GM12878 (cell line): ENCODE results near the gene SLC6A11. TPM values are rescaled to one million over a fixed set of nuclear protein-coding genes. Genes with fewer than 3 reads are reported as not detected.

Source experiments
- ATAC-seq: fragments of 200-7000 bp; cut with Tn5 transposase; 3 replicates; pipeline ENCODE4 v1.9.1; 2020; ENCODE audit warnings: mild to moderate bottlenecking, moderate library complexity
- BruUV-seq: library from RNA; stranded (reverse); fragments of 400-500 nt; replicated peaks from 2 replicates; lab custom pipeline; 2021; lab: Mats Ljungman, UMichigan
- CTCF ChIA-PET: fragments of 300-600 bp; sonication (Branson Sonifier 250); formaldehyde crosslinking; extraction: SDS; loops from one replicate; lab custom pipeline; 2021; ENCODE audit warnings: inconsistent platforms; lab: Yijun Ruan, JAX
- POLR2A ChIA-PET: fragments of 350-600 bp; formaldehyde crosslinking; extraction: SDS; loops from one replicate; lab custom pipeline; 2021; ENCODE audit warnings: inconsistent platforms; lab: Charles Lee
- RAD21 ChIA-PET: fragments of 300-600 bp; sonication (Branson Sonifier 250); formaldehyde crosslinking; loops from one replicate; lab custom pipeline; 2023; ENCODE audit warnings: antibody characterized with exemption; ENCODE audit not compliant: unreplicated experiment; lab: Charles Lee
- SMC1A ChIA-PET: fragments of 300-600 bp; sonication (Branson Sonifier 250); formaldehyde crosslinking; loops from one replicate; lab custom pipeline; 2023; ENCODE audit not compliant: unreplicated experiment, uncharacterized antibody; lab: Charles Lee
- DNase-seq: peaks from one replicate; pipeline ENCODE4 v3.0.0-alpha.2; 2011; ENCODE audit warnings: low read depth, low spot score
- FAIRE-seq: peaks from 3 replicates; lab custom pipeline; 2011; peaks lifted over from hg19 to GRCh38; lab: Jason Lieb, UNC
- H2AFZ ChIP-seq: 2 replicates; pipeline ENCODE4 v1.6.0; 2011; ENCODE audit warnings: low read depth, low read length, control low read depth; ENCODE audit not compliant: control insufficient read depth
- H3K27ac ChIP-seq: 2 replicates; pipeline ENCODE4 v1.5.1; 2011; ENCODE audit warnings: control low read depth; ENCODE audit not compliant: control insufficient read depth, insufficient read depth
- H3K27me3 ChIP-seq, 2 experiments: replicated peaks in 1 of 2; 2 replicates each; pipeline versions ENCODE4 v1.6.0 to v1.6.1; 2011; ENCODE audit warnings: low read length in 1 of 2; ENCODE audit not compliant: control insufficient read depth in 2 of 2, insufficient read depth in 2 of 2
- H3K36me3 ChIP-seq, 2 experiments: 2 replicates each; pipeline ENCODE4 v1.5.1; 2011; ENCODE audit warnings: low read length in 1 of 2; ENCODE audit not compliant: control insufficient read depth in 2 of 2, insufficient read depth in 2 of 2
- H3K4me1 ChIP-seq: 2 replicates; pipeline ENCODE4 v1.6.1; 2011; ENCODE audit warnings: mild to moderate bottlenecking, low read length, moderate library complexity, mixed read lengths; ENCODE audit not compliant: control insufficient read depth, insufficient read depth
- H3K4me2 ChIP-seq: 2 replicates; pipeline ENCODE4 v1.6.0; 2011; ENCODE audit warnings: control low read depth; ENCODE audit not compliant: control insufficient read depth, insufficient read depth
- H3K4me3 ChIP-seq: fragments of 200-600 bp; sonication (generic); 2 replicates; pipeline ENCODE4 v1.5.1; 2016
- H3K79me2 ChIP-seq: 2 replicates; pipeline ENCODE4 v1.6.0; 2011; ENCODE audit warnings: low read length; ENCODE audit not compliant: control insufficient read depth, insufficient read depth
- H3K9ac ChIP-seq: 2 replicates; pipeline ENCODE4 v1.8.0; 2011; ENCODE audit warnings: low read length, control low read depth, mixed read lengths; ENCODE audit not compliant: control insufficient read depth, insufficient read depth
- H3K9me3 ChIP-seq: replicated peaks from 3 replicates; pipeline ENCODE4 v1.5.1; 2011; ENCODE audit warnings: mild to moderate bottlenecking, low read length; ENCODE audit not compliant: control insufficient read depth, insufficient read depth
- H4K20me1 ChIP-seq: 2 replicates; pipeline ENCODE4 v1.6.0; 2011; ENCODE audit not compliant: control insufficient read depth, insufficient read depth
- BHLHE40 ChIP-seq, 2 experiments: fragments of 450-650 bp in 1 of 2; IDR thresholded peaks; 2 replicates each; pipeline ENCODE4 v1.6.1; 2011 to 2017; ENCODE audit warnings: low read depth in 2 of 2, borderline replicate concordance in 1 of 2, improper control_type of control experiment in 1 of 2, low read length in 1 of 2, mild to moderate bottlenecking in 1 of 2
- CEBPB ChIP-seq, 2 experiments: fragments of 150-350 bp in 1 of 2; IDR thresholded peaks; 2 replicates each; pipeline ENCODE4 v1.6.1; 2012 to 2014; ENCODE audit warnings: low read depth in 2 of 2, low read length in 2 of 2, borderline replicate concordance in 1 of 2, inconsistent platforms in 1 of 2
- CEBPZ ChIP-seq: fragments of 150-350 bp; IDR thresholded peaks from 2 replicates; pipeline ENCODE4 v1.6.1; 2016; ENCODE audit warnings: low read depth, low read length
- CHD2 ChIP-seq: IDR thresholded peaks from 2 replicates; pipeline ENCODE4 v1.6.1; 2011; ENCODE audit warnings: low read depth, low read length, improper control_type of control experiment, borderline replicate concordance
- CREB1 ChIP-seq: IDR thresholded peaks from 2 replicates; pipeline ENCODE4 v1.6.1; 2012; ENCODE audit warnings: low read depth, mild to moderate bottlenecking, inconsistent platforms
- EGR1 ChIP-seq, 2 experiments: IDR thresholded peaks; 1 replicate in 1 of 2; 2 replicates in 1 of 2; pipeline ENCODE4 v1.6.1; 2011 to 2012; ENCODE audit warnings: low read depth in 2 of 2, low read length in 2 of 2, borderline replicate concordance in 1 of 2, mild to moderate bottlenecking in 1 of 2, moderate library complexity in 1 of 2
- ELK1 ChIP-seq: IDR thresholded peaks from 2 replicates; pipeline ENCODE4 v1.6.1; 2012; ENCODE audit warnings: low read depth, low read length, improper control_type of control experiment
- MEF2B ChIP-seq: fragments of 450-650 bp; IDR thresholded peaks from 2 replicates; pipeline ENCODE4 v1.6.1; 2018; ENCODE audit warnings: mild to moderate bottlenecking, moderate library complexity; ENCODE audit not compliant: partially characterized antibody, poor library complexity, severe bottlenecking
- NRF1 ChIP-seq: conservative IDR thresholded peaks from 2 replicates; pipeline ENCODE4 v1.6.1; 2011; ENCODE audit warnings: mild to moderate bottlenecking, low read depth, low read length, improper control_type of control experiment
- SMAD1 ChIP-seq: fragments of 450-650 bp; IDR thresholded peaks from 2 replicates; pipeline ENCODE4 v1.6.1; 2018; ENCODE audit warnings: mild to moderate bottlenecking, low read depth; ENCODE audit not compliant: partially characterized antibody
- SMARCA5 ChIP-seq: fragments of 450-650 bp; IDR thresholded peaks from 2 replicates; pipeline ENCODE4 v1.6.1; 2017; ENCODE audit warnings: mild to moderate bottlenecking
- TAF1 ChIP-seq: IDR thresholded peaks from 2 replicates; pipeline ENCODE4 v1.6.1; 2011; ENCODE audit warnings: mild to moderate bottlenecking, low read depth, low read length, borderline replicate concordance
- YBX1 ChIP-seq: fragments of 450-650 bp; IDR thresholded peaks from 2 replicates; pipeline ENCODE4 v1.6.1; 2016; ENCODE audit warnings: antibody characterized with exemption
- WGBS: methylation state at CpG from one replicate; pipeline ENCODE4 v1.1.6; 2016; ENCODE audit warnings: low lambda C conversion rate; ENCODE audit not compliant: insufficient replicate concordance, insufficient coverage; ENCODE audit errors: missing lambda C conversion rate; 5-methylcytosine and 5-hydroxymethylcytosine counted together
- in situ Hi-C: fragments of 300-500 bp; cut with MboI; formaldehyde crosslinking; loops from 9 replicates; pipeline ENCODE4 v1.14.3; 2018; ENCODE audit warnings: mixed read lengths
- intact Hi-C: fragments of 100-400 bp; cut with micrococcal nuclease; formaldehyde crosslinking; loops from one replicate; pipeline ENCODE4 v1.14.2; 2022; ENCODE audit not compliant: unreplicated experiment
- polyA plus RNA-seq, 11 experiments: library from polyadenylated mRNA; depleted of rRNA in 4 of 11; unstranded in 6 of 11; stranded (reverse) in 5 of 11; fragments of >200 nt; fragmentation: Nextera tagmentation in 4 of 11; fragmentation: Illumina TruSeq in 1 of 11; extraction: Ambion mirVana in 4 of 11; extraction: Trizol in 1 of 11; gene quantifications; 1 replicate in 1 of 11; 2 replicates in 10 of 11; pipeline versions ENCODE4 v1.2.1 to v1.2.3, GENCODE V29; 2011 to 2016; ENCODE audit warnings: inconsistent platforms in 2 of 11, missing spikeins in 2 of 11, low read depth in 1 of 11
- total RNA-seq, 4 experiments: library from RNA; depleted of rRNA in 3 of 4; stranded (reverse); fragments of >200 nt in 3 of 4; fragmentation: Illumina TruSeq in 1 of 4; extraction: Trizol in 1 of 4; gene quantifications; 2 replicates each; pipeline versions ENCODE4 v1.2.1 to v1.2.3, GENCODE V29; 2013 to 2021
- TF ChIP-seq, protein P1 (sequence below): IDR thresholded peaks from 2 replicates; pipeline ENCODE4 v1.6.1; 2011; ENCODE audit warnings: mild to moderate bottlenecking, low read depth, low read length, moderate library complexity; ENCODE audit not compliant: insufficient replicate concordance

SLC6A11 gene
- total and polyA plus RNA-seq, 10 of the 15 experiments (the other 5 are each of a cell fraction or from before 2014, with no cell fraction given), result not detected

GRCh38 chr3:10780922-10781321 lies 35.1 kb upstream of the SLC6A11 start:
- ChIA-PET RAD21 (no interaction called here), POLR2A (no interaction called here), CTCF (interaction anchor here (0.5 to 0.6 kb wide), 2 partner anchors 349 to 943 kb away, joined by 3 read pairs; no protein-coding TSS in a partner anchor), SMC1A (no interaction called here)
- DNase-seq (no peak), ATAC-seq (no peak), FAIRE-seq (no peak)
- H3K4me3 ChIP-seq, result no peak overlapping the region
- H3K9me3 ChIP-seq, result no peaks in the 10 kb centered on the region
- WGBS, result 9% methylated on average over 7 of the region's 7 CpGs
- TF ChIP-seq CEBPZ, result no peak
- no peak for TF ChIP-seq EGR1 (IDR thresholded peaks at IDR 0.05; ENCODE audit: borderline replicate concordance in 1 of 2, low read depth in 2 of 2, low read length in 2 of 2)
- no peak for TF ChIP-seq CREB1
- TF ChIP-seq, protein P1, sequence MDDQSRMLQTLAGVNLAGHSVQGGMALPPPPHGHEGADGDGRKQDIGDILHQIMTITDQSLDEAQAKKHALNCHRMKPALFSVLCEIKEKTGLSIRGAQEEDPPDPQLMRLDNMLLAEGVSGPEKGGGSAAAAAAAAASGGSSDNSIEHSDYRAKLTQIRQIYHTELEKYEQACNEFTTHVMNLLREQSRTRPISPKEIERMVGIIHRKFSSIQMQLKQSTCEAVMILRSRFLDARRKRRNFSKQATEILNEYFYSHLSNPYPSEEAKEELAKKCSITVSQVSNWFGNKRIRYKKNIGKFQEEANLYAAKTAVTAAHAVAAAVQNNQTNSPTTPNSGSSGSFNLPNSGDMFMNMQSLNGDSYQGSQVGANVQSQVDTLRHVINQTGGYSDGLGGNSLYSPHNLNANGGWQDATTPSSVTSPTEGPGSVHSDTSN, result no peak
- no peak for TF ChIP-seq NRF1
- TF ChIP-seq SMAD1, result no peak
- TF ChIP-seq TAF1, result no peak
- no peak for TF ChIP-seq SMARCA5
- no peak for TF ChIP-seq CHD2
- no peak for TF ChIP-seq CEBPB (IDR thresholded peaks at IDR 0.05; ENCODE audit: borderline replicate concordance in 1 of 2, low read depth in 2 of 2, low read length in 2 of 2)
- no peak for TF ChIP-seq MEF2B
- no peak for TF ChIP-seq YBX1
- TF ChIP-seq BHLHE40 (IDR thresholded peaks at IDR 0.05; ENCODE audit: borderline replicate concordance in 1 of 2, low read depth in 2 of 2, low read length in 1 of 2), result no peak
- no peak for TF ChIP-seq ELK1
- no peaks in the 10 kb centered on the region for H4K20me1 ChIP-seq
- no peaks in the 10 kb centered on the region for H3K4me1 ChIP-seq
- in situ Hi-C loops (no loop called here), intact Hi-C loops (no loop called here)
- no peak overlapping the region for H3K4me2 ChIP-seq
- 0 out of 4 replicates have a peak, but pooled peaks cover 0 to 4% of the 10 kb centered on the region in 2 experiments for H3K27me3 ChIP-seq
- H3K36me3 ChIP-seq, result no peaks in the 10 kb centered on the region
- BruUV-seq, result no TSS peak
- no peak overlapping the region for H3K27ac ChIP-seq
- no peaks in the 10 kb centered on the region for H3K79me2 ChIP-seq
- no peak overlapping the region for H3K9ac ChIP-seq
- no peak overlapping the region for H2AFZ ChIP-seq
